Measurements from ENCODE around the gene PDE4B. TPM values are rescaled to one million over a fixed set of nuclear protein-coding genes. Genes with fewer than 3 reads are reported as not detected.

Gene PDE4B
- total and polyA plus RNA-seq, 9 of the 15 experiments (the other 6 are each of a cell fraction or from before 2014, with no cell fraction given): 0.09 TPM; not detected in 8

- TF ChIP-seq GMEB1 (CRISPR knock-in tag; IDR thresholded peaks at IDR 0.05) (no peak), SNIP1 (IDR thresholded peaks at IDR 0.05; ENCODE audit: low read depth) (no peak), E2F1 (CRISPR knock-in tag; IDR thresholded peaks at IDR 0.05) (no peak), RAD21 (CRISPR knock-in tag; conservative IDR thresholded peaks at IDR 0.05 in 1 of 2, IDR thresholded peaks at IDR 0.05 in 1 of 2) (no peak), CREM (IDR thresholded peaks at IDR 0.05; ENCODE audit: low read depth) (no peak), ZKSCAN1 (IDR thresholded peaks at IDR 0.05; ENCODE audit: low read depth, low read length) (no peak), POU5F1 (IDR thresholded peaks at IDR 0.05; ENCODE audit: borderline replicate concordance, low read depth, low read length, partially characterized antibody) (no peak), ZNF717 (CRISPR knock-in tag; IDR thresholded peaks at IDR 0.05) (no peak)
Observed at GRCh38 chr1:66325594-66326380, 533.1 kb downstream of the PDE4B start (continued).
